GM18907 (cell line): Measurements from ENCODE around the gene IZUMO4.
"Not testable (repeated sequence)": the region's sequence is repeated elsewhere in the genome, so short reads cannot be mapped to it uniquely, and the experiment has no call there.

Experiments used
- ATAC-seq: cut with Tn5 transposase; IDR thresholded peaks from one replicate; pipeline ENCODE4 v1.9.1; 2021; ENCODE audit warnings: mild to moderate bottlenecking, moderate library complexity; ENCODE audit not compliant: unreplicated experiment

Gene IZUMO4

GRCh38 chr19:2122251-2122650 lies 25.5 kb downstream of the IZUMO4 start:
- ATAC-seq: no peak

DNA sequence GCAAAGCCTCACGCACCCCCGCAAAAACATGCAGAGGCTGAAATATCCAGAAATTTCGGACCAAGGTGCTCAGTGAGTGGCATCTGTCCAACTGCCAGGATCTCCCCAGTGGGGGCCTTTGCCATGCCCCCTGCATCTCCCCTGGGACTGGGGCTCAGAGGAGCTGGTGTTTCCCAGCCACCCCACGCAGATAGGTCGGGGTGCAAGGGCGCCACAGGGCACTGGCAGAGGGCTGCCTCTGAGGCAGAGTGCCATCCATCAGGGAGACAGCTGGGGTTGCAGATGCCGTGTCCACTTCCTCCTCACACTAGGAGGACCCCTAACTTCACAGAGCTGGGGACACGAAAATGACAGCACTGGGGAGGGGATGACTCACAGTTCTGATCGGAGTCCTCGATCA lies 26.3 kb downstream of the IZUMO4 start:
- no peak for ATAC-seq

DNA sequence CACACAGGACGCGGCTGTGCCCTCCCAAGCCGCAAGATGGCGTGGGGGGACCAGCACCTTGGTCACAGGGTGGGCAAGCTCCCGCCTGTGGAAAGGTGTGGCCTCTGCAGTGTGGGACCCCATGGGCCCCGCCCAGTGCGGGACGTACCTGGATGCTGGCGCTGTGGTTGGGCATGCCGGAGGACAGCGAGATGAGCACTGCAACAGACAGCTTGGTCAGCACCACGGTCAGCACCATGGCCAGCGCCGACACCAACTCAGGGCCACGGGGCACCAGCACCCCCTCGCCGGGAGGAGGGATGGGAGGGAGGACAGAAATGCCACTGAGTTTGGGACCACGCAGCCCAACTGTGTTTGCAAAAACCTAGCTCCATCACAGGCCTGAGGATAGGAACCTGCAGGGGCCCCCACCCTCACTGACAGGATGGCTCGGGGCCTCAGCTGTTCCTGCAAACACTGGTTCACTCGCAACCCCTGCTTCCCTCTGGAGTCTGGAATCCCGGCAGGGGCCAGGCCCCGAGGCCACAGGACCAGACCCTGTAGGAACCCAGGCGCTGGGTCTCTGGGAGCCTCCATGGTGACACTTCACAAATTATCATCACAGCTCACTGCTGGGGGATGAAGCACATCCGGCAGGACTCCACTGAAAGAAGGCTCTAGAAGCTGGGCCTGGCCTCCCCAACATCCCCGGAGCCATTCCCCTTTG lies 27.1 kb downstream of the IZUMO4 start:
- no peak for ATAC-seq

DNA sequence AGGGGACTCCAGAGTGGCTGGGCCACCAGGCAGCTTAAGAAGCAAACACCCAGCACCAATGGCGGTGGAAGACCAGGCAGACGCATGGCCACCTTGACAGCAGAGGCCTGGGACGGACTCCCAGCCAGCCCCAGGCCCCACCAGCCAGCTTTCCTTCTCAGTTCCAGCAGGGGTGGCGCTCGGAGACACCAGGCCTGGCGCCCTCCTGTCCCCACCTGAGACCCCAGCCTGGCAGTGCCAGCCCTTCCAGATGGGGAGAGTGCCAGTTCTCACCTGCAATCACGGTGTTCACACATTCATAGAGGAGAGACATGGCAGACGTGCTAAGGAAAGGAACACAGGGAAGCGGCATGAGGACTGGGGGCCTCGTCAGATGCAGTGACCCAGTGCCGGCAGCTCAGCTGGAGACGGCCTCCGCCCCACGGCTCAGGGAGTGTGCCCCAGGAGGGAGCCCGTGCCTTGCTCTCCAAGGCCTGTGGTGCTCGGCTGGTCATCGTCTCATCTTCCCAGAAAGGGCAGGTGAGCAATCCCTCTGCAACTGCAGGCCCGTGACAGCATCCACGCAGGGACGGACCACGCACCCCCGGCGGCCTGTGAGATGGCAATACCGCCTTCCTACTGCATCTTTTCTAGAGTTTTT lies 30.3 kb downstream of the IZUMO4 start:
- no peak for ATAC-seq

DNA sequence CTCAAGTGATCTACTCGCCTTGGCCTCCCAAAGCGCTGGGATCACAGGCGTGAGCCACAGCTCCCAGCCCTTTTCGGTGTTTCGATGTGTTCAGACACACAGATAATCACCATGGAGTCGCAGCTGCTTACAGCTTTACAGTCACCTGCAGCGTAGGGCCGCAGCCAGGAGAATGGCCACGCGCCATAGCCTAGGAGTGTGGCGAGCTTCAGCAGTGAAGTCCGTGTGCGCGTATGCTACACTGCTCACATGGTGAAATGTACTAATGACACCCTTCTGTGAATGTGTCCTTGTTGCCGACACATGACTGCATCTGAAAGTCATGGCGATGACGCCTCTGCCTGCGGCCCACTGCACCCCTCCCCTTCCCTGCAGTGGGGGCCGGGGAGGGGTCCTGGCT lies 31.0 kb downstream of the IZUMO4 start:
- no peak for ATAC-seq

DNA sequence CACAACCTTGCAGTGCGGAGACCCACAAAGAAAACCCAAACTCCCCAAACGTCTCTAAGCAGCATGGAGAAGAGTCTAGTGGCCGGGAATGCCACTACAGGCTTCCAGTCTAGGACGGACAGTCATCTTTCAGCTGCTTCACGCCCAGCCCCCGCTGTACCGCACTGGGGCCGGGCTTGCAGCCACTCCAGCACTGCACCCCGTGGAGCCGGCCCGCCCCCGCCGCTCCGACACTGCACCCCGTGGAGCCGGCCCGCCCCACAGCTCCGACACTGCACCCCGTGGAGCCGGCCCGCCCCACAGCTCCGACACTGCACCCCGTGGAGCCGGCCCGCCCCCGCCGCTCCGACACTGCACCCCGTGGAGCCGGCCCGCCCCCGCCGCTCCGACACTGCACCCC lies 31.5 kb downstream of the IZUMO4 start:
- ATAC-seq: not testable (repeated sequence)

GRCh38 chr19:2129022-2129421 lies 32.3 kb downstream of the IZUMO4 start:
- ATAC-seq: no peak

DNA sequence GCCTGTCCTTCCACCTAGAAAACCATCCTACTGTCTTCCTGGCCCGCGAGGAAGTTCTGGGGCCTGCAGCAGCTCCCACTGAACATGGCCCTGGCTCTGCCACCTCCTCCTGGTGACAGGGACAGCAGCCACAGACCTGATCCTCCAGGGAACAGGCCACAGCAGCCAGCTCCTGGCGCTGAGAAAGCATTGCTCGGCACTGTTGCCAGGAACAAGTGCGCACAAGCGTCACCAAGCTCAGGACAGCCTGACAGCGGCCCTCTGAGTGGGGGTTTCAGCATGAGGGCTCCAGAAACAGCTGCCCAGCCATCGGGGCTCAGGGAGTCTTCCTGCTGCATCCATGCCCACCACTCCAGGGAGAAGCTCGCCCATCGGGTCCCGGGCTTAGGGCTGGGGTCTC lies 32.8 kb downstream of the IZUMO4 start:
- ATAC-seq: no peak

- ATAC-seq: no peak
Observed at GRCh38 chr19:2129892-2130770, 33.4 kb downstream of the IZUMO4 start.

- ATAC-seq: not testable (repeated sequence)
Observed at GRCh38 chr19:2131012-2131975, 34.6 kb downstream of the IZUMO4 start.

DNA sequence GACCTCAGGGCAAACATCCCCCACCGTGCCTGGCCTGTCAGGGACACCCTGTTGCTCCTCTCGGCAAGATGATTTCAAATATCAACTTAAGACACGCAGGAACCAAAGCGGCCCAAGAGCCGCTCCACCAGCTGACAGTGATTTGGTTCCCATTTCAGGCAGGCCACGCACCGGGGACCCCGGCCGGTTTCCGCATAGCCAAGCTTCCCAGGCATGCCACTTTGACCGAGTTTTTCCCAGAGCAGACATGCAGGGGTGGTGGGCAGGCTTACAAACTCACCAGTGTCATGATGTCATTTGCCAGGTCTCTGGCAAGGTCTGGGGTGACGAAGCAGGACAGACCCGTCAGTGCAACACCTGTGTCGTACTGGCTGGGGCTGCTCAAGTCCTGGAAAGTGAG lies 35.5 kb downstream of the IZUMO4 start:
- no peak for ATAC-seq

- ATAC-seq: no peak
Observed at GRCh38 chr19:2132731-2133490, 36.2 kb downstream of the IZUMO4 start.

GRCh38 chr19:2135474-2136402 lies 39.0 kb downstream of the IZUMO4 start:
- ATAC-seq: no peak

- ATAC-seq: no peak
Observed at GRCh38 chr19:2136796-2137195, 40.1 kb downstream of the IZUMO4 start.

DNA sequence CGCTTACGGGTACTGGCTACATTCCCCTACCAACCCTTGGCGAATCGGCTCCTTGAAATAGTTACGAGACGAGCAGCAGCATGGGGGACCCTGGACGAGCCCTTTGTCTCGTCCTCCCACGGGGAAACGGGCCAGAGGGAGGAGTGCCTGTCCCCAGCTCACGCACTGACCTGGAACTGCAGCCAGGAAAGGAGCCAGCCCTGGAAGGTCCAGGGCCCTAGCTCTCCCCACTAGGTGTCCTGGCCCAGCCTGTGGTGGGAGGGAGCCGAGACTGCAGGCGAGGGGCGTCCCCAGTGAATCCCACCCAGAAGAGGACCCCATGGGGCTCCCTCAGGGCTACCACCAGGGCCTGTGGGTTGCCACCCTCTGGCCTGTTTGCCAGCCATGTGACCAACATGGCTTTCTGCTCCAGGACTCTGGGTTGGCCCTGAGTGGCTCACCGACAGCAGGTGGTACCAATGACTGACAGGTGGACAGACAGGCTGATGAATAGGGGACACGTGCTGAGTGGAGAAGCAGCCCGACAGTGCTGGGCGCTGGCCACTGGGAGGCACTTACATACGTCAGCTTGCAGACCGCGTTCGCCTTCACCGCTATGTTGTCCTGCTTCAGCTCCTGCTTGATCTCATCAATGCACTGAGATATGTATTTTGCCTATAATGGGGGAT lies 41.5 kb downstream of the IZUMO4 start:
- no peak for ATAC-seq

DNA sequence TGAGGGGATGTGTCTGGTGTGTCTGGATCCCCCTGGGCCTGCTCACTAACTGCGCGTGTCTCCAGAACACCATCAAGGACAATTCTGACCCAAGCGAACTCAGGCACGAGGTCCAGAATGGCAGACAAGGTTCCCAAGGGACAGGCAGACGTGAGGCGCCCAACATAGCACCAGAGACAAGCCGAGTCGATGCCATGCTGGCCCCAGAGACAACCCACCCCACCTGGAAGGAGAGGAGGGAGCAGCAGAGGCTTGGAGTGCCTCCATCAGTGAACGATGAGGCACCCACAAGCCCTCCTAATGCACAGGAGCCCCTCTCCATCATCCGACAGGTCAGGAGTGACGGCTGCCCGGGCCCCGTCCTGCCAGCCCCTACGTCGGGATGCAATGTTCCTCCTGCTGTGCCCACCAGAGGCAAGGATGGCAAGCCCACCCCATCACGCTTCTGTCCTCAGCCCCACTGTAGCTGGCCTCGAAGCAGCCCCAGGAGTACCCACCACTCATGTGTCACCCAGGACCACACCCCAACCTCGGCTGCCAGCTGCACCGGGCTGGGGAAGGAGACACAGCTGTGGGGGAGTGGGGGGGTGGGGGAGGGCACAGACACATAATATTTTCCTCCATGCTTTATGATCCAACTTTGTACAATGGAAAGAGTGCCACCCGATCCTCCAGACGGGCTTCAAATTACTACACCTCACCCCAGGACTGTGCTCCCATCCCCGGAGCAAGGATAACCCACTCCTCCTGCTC lies 42.8 kb downstream of the IZUMO4 start:
- no peak for ATAC-seq

- no peak for ATAC-seq
Observed at GRCh38 chr19:2140138-2140569, 43.4 kb downstream of the IZUMO4 start.
